Activated naive CD8-positive, alpha-beta T cell treated with anti-CD3 and anti-CD28 coated beads for 36 hours (primary cell): ENCODE data around the gene TMEM158. TPM values are rescaled to one million over a fixed set of nuclear protein-coding genes. Genes with fewer than 3 reads are reported as not detected.

ENCODE experiments used
- DNase-seq: peaks from one replicate; pipeline ENCODE4 v3.0.0; 2021
- H3K27ac Mint-ChIP-seq: one replicate; pipeline ENCODE4 v1.8.0; 2022; ENCODE audit warnings: mild to moderate bottlenecking, moderate library complexity, mixed read lengths
- H3K27me3 Mint-ChIP-seq: one replicate; pipeline ENCODE4 v1.8.0; 2022; ENCODE audit warnings: mild to moderate bottlenecking, mixed read lengths
- H3K36me3 Mint-ChIP-seq: one replicate; pipeline ENCODE4 v1.8.0; 2021; ENCODE audit warnings: mild to moderate bottlenecking, mixed read lengths
- H3K4me1 Mint-ChIP-seq: one replicate; pipeline ENCODE4 v1.8.0; 2021; ENCODE audit warnings: mixed read lengths
- H3K4me3 Mint-ChIP-seq: one replicate; pipeline ENCODE4 v1.8.0; 2022; ENCODE audit warnings: mild to moderate bottlenecking, moderate library complexity, mixed read lengths
- H3K9me3 Mint-ChIP-seq: one replicate; pipeline ENCODE4 v1.8.0; 2022; ENCODE audit warnings: mixed read lengths
- total RNA-seq, 2 experiments: library from RNA; stranded (reverse); gene quantifications; one replicate each; pipeline ENCODE4 v1.2.3, GENCODE V29; 2021

Gene TMEM158
- total RNA-seq, 2 experiments from 2014 or later = 0.12 to 0.20 TPM

DNA sequence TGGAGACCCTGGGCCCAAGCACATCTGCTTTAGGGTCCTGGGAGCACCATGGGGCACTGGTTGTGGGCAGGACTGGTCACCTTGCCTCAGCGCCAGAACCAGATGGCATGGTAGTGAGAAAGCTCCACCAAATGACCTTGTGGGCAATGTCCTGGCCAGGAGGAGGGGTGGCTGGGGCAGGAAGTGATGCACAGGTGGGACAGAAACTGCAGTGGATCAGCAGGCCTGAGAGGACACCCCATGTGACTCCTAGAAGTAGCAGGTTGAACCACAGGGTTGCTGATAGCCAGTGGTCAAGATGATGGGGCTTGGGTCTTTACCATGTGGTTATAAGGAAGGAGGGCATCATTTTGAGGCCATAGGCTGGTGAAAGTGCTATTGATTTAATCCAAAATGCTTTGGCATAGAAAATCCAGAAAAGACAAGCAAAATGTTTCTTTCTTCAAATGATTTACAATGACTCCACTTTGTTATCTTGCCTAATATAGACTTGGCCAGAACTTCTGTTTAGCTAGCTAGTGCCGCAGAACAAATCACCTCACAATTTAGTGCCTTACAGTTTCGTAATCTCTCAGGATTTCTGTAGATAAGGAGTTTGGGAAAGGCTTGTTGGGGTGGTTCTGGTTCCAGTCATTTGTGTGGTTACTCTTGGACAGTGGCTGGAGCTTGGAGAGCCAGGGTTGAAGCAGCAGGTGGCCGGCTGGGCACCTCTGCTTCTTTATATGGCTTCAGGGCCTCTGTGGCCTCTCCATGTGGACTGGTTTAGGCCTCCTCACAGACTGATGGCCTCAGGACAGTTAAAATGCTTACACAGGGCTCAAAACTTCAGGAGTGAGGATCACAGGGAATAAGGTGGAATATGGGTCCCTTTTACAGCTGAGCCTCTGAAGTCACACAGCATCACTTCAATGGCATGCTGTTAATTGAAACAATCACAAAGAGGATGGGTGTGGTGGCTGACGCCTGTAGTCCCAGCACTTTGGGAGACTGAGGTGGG, 27.5 kb downstream of the TMEM158 start:
- no peak overlapping the region for H3K4me3 Mint-ChIP-seq
- no peaks in the 10 kb centered on the region for H3K36me3 Mint-ChIP-seq
- peaks cover 5% of the 10 kb centered on the region for H3K4me1 Mint-ChIP-seq
- no peak overlapping the region for H3K27ac Mint-ChIP-seq
- DNase-seq = no peak
- H3K9me3 Mint-ChIP-seq = no peaks in the 10 kb centered on the region
- H3K27me3 Mint-ChIP-seq = peaks cover 37% of the 10 kb centered on the region

- Mint-ChIP-seq H3K4me1 (peaks cover 5% of the 10 kb centered on the region), H3K4me3 (no peak overlapping the region), H3K9me3 (no peaks in the 10 kb centered on the region), H3K27me3 (peaks cover 30% of the 10 kb centered on the region), H3K27ac (no peak overlapping the region), H3K36me3 (no peaks in the 10 kb centered on the region)
- DNase-seq = no peak
Observed at GRCh38 chr3:45194791-45195190, 31.3 kb downstream of the TMEM158 start.

GRCh38 chr3:45191924-45192417, 34.1 kb downstream of the TMEM158 start:
- peaks cover 22% of the 10 kb centered on the region for H3K27me3 Mint-ChIP-seq
- no peak for DNase-seq
- H3K4me1 Mint-ChIP-seq = peaks cover 10% of the 10 kb centered on the region
- H3K4me3 Mint-ChIP-seq = no peak overlapping the region
- H3K9me3 Mint-ChIP-seq = no peaks in the 10 kb centered on the region
- H3K27ac Mint-ChIP-seq = no peak overlapping the region
- no peaks in the 10 kb centered on the region for H3K36me3 Mint-ChIP-seq

- Mint-ChIP-seq H3K9me3 (no peaks in the 10 kb centered on the region), H3K4me3 (no peak overlapping the region), H3K27ac (no peak overlapping the region), H3K27me3 (peaks cover 20% of the 10 kb centered on the region), H3K4me1 (peaks cover 6% of the 10 kb centered on the region), H3K36me3 (no peaks in the 10 kb centered on the region)
- no peak for DNase-seq
Observed at GRCh38 chr3:45191424-45191823, 34.7 kb downstream of the TMEM158 start.

DNA sequence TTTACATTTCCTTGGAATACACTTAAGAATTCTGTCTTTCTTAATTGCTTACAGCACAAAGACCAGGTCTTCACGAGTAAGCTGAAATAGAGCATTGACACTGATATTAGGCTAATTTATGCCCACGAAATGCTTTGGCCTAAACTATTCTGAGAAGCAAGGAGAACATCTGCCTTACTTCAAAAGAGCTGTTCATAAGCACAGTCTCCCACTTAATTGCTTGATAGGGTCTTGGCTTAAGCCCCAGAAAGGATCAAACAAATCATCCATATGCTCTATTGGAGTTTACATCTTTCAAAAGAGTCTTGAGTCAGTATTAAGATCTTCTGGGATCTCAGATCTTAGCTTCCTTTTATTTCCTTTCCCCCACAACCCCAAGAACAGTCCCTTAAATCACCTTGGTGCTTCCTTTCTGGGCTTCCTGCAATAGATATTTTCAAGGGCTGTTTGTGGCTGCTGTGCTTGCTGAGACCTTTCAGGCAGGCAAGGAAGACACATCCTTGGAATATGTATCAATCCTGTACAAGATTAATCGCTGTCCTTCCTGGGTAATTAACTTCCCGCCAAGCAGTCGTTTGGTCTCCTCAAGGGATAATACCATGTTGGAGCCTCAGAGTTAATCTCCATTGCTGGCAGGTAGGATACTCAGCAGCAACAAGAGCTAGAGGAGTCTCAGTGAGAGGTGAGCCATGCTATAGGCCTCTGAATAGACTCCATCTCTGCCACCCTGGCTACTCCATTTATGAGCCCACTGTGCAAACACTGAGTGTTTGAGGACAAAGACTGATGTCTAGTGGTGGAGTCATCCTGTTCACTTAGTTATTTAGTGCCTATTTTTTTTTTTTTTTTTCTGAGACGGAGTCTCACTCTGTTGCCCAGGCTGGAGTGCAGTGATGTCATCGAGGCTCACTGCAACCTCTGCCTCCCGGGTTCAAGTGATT, 37.1 kb downstream of the TMEM158 start:
- no peak for DNase-seq
- Mint-ChIP-seq H3K36me3 (no peaks in the 10 kb centered on the region), H3K4me1 (peaks cover 10% of the 10 kb centered on the region), H3K27ac (no peak overlapping the region), H3K9me3 (no peaks in the 10 kb centered on the region), H3K27me3 (peaks cover 13% of the 10 kb centered on the region), H3K4me3 (no peak overlapping the region)

- Mint-ChIP-seq H3K4me1 (peaks cover 15% of the 10 kb centered on the region), H3K27ac (no peak overlapping the region), H3K36me3 (no peaks in the 10 kb centered on the region), H3K4me3 (no peak overlapping the region), H3K9me3 (no peaks in the 10 kb centered on the region), H3K27me3 (peaks cover 9% of the 10 kb centered on the region)
- no peak for DNase-seq
Observed at GRCh38 chr3:45187694-45188141, 38.4 kb downstream of the TMEM158 start.

GRCh38 chr3:45186871-45187270, 39.2 kb downstream of the TMEM158 start:
- no peak for DNase-seq
- Mint-ChIP-seq H3K27ac (no peak overlapping the region), H3K4me1 (peaks cover 15% of the 10 kb centered on the region), H3K36me3 (no peaks in the 10 kb centered on the region), H3K9me3 (no peaks in the 10 kb centered on the region), H3K27me3 (peaks cover 9% of the 10 kb centered on the region), H3K4me3 (no peak overlapping the region)

DNA sequence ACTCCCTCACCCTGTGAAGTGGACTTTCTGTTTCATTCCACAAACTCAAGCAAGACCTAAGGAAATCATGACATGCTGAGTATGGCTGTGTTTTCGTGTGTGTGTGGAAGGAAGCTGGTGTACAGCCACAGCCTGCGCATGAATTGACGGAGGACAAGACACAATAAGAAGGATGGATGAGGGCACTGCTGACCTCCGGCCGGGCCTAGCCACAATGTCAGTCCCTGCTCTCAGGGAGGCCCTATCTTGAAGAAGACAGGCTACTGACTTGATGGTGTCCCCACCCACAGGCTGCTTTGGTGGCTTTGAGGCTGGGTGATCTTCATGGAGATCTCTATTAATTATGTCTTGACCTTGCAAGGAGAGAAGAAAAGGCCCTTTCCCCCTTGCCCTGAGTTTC, 40.6 kb downstream of the TMEM158 start:
- Mint-ChIP-seq H3K4me3 (no peak overlapping the region), H3K27me3 (peaks cover 9% of the 10 kb centered on the region), H3K36me3 (no peaks in the 10 kb centered on the region), H3K27ac (no peak overlapping the region), H3K4me1 (peaks cover 15% of the 10 kb centered on the region), H3K9me3 (no peaks in the 10 kb centered on the region)
- no peak for DNase-seq

DNA sequence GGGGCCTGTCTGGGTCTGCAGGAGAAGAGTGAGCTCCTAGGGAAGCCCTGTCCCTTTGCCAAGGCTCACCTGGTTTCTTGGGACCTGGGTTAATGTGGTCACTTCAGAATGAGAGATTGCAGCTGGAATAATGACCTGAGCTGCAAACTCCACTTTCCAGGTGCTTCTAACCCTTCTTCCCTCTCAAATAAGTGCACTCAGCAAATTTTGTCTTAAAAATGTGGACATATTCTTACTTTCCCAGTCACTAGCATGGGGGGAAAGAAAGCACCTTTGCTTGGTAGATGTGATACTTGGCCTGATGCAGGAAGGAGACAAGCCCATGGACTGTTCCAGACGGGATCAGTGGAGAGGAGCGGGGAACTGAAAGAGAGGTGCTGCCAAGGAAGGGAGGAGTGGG, 41.0 kb downstream of the TMEM158 start:
- no peak overlapping the region for H3K4me3 Mint-ChIP-seq
- DNase-seq = no peak
- peaks cover 9% of the 10 kb centered on the region for H3K27me3 Mint-ChIP-seq
- H3K27ac Mint-ChIP-seq = no peak overlapping the region
- H3K4me1 Mint-ChIP-seq = peaks cover 15% of the 10 kb centered on the region
- H3K9me3 Mint-ChIP-seq = no peaks in the 10 kb centered on the region
- no peaks in the 10 kb centered on the region for H3K36me3 Mint-ChIP-seq

DNA sequence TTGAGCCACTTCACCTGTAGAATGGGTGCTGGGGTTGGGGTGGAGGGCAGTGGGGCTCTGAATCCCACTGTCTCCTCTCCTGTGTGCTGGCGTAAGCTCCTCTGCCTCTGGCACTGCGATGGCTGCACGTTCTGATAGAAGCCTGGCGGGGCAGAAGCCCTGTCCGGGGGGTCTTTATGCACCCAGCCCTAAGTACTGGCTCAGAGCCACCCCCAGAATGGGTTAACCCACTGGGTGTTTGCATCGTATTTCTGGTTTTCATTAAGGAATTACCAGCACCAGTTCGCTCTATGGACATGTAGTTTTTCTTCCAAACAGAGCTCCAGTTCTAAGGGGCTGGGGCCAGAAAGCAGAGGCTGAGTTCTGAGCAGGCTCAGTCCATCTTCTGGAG, 42.2 kb downstream of the TMEM158 start:
- peaks cover 19% of the 10 kb centered on the region for H3K27me3 Mint-ChIP-seq
- no peak overlapping the region for H3K27ac Mint-ChIP-seq
- no peak overlapping the region for H3K4me3 Mint-ChIP-seq
- no peaks in the 10 kb centered on the region for H3K9me3 Mint-ChIP-seq
- peaks cover 15% of the 10 kb centered on the region for H3K4me1 Mint-ChIP-seq
- H3K36me3 Mint-ChIP-seq = no peaks in the 10 kb centered on the region
- no peak for DNase-seq

DNA sequence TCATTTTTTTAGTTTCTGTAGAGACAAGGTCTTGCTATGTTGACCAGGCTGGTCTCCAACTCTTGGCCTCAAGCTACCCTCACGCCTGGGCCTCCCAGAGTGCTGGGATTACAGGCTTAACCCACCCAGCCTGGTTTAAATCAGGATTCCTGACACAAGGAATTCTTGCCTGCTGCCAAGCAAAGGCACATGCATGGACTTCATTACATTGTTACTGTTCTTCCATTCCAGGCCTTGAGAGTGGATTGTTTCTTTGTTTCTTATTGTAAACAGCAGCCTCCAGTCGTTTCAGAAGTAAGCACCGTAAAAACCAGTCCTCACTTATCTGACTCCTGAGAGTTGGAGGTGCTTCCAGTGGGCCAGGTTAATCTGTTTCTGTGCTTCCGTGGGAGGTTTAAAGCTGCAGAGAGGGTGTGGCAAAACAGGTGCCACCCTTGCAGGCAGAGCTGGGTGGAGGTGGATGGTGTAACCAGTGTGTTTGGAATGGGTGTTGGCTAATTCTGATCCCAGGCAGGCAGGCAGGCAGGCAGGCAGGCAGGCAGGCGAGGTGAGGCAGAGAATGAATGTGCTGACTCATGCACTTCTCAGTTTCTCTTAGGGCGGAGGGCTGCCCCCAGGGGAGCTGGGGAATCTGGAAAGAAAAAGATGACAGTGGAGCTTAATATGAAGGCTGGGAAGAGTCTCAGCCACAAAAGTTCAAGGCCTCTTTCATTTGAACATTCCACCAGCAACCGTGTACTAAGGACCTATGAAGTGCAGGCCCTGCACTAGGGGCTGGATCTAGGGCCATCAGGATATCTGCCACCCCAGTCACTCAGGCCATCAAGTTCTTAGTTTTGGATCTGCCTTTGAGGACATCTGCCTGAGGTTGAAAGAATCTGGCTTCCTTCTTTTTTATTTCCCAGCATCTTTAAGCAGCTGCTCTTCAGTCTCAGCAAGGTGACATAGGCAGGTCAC, 42.9 kb downstream of the TMEM158 start:
- no peak for DNase-seq
- peaks cover 15% of the 10 kb centered on the region for H3K4me1 Mint-ChIP-seq
- no peak overlapping the region for H3K4me3 Mint-ChIP-seq
- H3K9me3 Mint-ChIP-seq = no peaks in the 10 kb centered on the region
- H3K27ac Mint-ChIP-seq = no peak overlapping the region
- H3K27me3 Mint-ChIP-seq = peaks cover 19% of the 10 kb centered on the region
- no peaks in the 10 kb centered on the region for H3K36me3 Mint-ChIP-seq

DNA sequence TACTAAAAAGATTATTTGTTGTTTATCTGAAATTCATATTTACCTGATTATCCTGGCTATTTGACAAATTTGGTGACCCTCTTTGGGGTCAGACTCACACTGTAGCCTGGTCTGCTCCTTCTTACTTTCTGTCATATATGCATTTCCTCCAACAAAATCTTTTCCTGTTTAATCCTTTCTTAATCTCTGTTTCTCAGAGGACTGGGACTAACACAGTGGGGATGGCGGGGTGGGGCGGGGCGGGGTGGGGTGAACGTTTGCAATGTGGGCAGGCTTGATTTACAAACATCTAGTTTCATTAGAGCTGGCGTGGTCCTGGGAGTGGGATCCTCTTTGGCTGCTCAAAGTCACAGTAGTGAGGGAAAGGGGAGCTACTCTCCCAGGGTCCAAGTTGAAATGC, 44.6 kb downstream of the TMEM158 start:
- H3K4me1 Mint-ChIP-seq = peaks cover 10% of the 10 kb centered on the region
- no peak overlapping the region for H3K27ac Mint-ChIP-seq
- DNase-seq = no peak
- H3K4me3 Mint-ChIP-seq = no peak overlapping the region
- H3K27me3 Mint-ChIP-seq = peaks cover 21% of the 10 kb centered on the region
- H3K36me3 Mint-ChIP-seq = no peaks in the 10 kb centered on the region
- H3K9me3 Mint-ChIP-seq = no peaks in the 10 kb centered on the region

GRCh38 chr3:45180899-45181298, 45.2 kb downstream of the TMEM158 start:
- no peaks in the 10 kb centered on the region for H3K36me3 Mint-ChIP-seq
- DNase-seq = no peak
- no peak overlapping the region for H3K4me3 Mint-ChIP-seq
- no peaks in the 10 kb centered on the region for H3K9me3 Mint-ChIP-seq
- peaks cover 19% of the 10 kb centered on the region for H3K27me3 Mint-ChIP-seq
- no peak overlapping the region for H3K27ac Mint-ChIP-seq
- H3K4me1 Mint-ChIP-seq = peaks cover 10% of the 10 kb centered on the region

DNA sequence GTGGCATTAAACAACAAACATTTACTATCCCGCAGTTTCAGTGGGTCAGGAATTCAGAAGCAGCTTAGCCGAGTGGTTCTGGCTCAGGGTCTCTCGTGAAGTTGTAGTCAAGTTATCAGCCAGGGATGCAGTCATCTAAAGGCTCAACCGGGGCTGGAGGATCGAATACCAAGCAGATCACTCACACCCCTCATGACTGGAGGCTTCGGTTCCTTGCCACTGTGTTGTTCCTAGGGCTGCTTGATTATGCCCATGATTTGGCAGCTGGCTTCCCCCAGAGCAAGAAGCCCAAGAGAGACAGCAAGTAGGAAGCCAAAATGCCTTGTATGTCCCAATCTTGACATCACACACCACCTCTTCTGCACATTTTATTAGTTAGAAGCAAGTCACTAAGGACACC, 46.0 kb downstream of the TMEM158 start:
- H3K27me3 Mint-ChIP-seq = peaks cover 16% of the 10 kb centered on the region
- peaks cover 10% of the 10 kb centered on the region for H3K4me1 Mint-ChIP-seq
- H3K4me3 Mint-ChIP-seq = no peak overlapping the region
- no peaks in the 10 kb centered on the region for H3K9me3 Mint-ChIP-seq
- H3K27ac Mint-ChIP-seq = no peak overlapping the region
- H3K36me3 Mint-ChIP-seq = no peaks in the 10 kb centered on the region
- DNase-seq = no peak
